HG03457 (cell line): ENCODE data around the gene MAN1A1.
A peak's percentile ranks its signal among the peaks of the same experiment; 100 is the strongest.
"Not testable (repeated sequence)": the region's sequence is repeated elsewhere in the genome, so short reads cannot be mapped to it uniquely, and the experiment has no call there.

ENCODE experiments used
- ATAC-seq: cut with Tn5 transposase; IDR thresholded peaks from one replicate; pipeline ENCODE4 v1.9.1; 2021; ENCODE audit warnings: moderate number of reproducible peaks; ENCODE audit not compliant: unreplicated experiment

The MAN1A1 gene

GRCh38 chr6:119307056-119307455 lies 42.5 kb downstream of the MAN1A1 start:
- ATAC-seq: no peak

- no peak for ATAC-seq
Measured at GRCh38 chr6:119306396-119306968, 43.1 kb downstream of the MAN1A1 start.

- ATAC-seq: no peak
Measured at GRCh38 chr6:119303164-119303887, 46.2 kb downstream of the MAN1A1 start.

GRCh38 chr6:119301429-119301828 lies 48.1 kb downstream of the MAN1A1 start:
- no peak for ATAC-seq

- no peak for ATAC-seq
Measured at GRCh38 chr6:119299694-119300093, 49.9 kb downstream of the MAN1A1 start.

GRCh38 chr6:119297049-119297448 lies 52.5 kb downstream of the MAN1A1 start:
- ATAC-seq: no peak

GRCh38 chr6:119296036-119297035 lies 53.2 kb downstream of the MAN1A1 start:
- ATAC-seq: no peak

GRCh38 chr6:119294984-119295383 lies 54.6 kb downstream of the MAN1A1 start:
- peak; percentile 68 for ATAC-seq

GRCh38 chr6:119291060-119291459 lies 58.5 kb downstream of the MAN1A1 start:
- ATAC-seq: not testable (repeated sequence)

GRCh38 chr6:119290306-119290705 lies 59.3 kb downstream of the MAN1A1 start:
- ATAC-seq: no peak

GRCh38 chr6:119289651-119290050 lies 59.9 kb downstream of the MAN1A1 start:
- no peak for ATAC-seq

- ATAC-seq: no peak
Measured at GRCh38 chr6:119285908-119286625, 63.5 kb downstream of the MAN1A1 start.

GRCh38 chr6:119284861-119285521 lies 64.6 kb downstream of the MAN1A1 start:
- ATAC-seq: no peak

- ATAC-seq: no peak
Measured at GRCh38 chr6:119283979-119284545, 65.5 kb downstream of the MAN1A1 start.

GRCh38 chr6:119283214-119283613 lies 66.3 kb downstream of the MAN1A1 start:
- ATAC-seq: no peak

- no peak for ATAC-seq
Measured at GRCh38 chr6:119280668-119281067, 68.9 kb downstream of the MAN1A1 start.

GRCh38 chr6:119280080-119280479 lies 69.5 kb downstream of the MAN1A1 start:
- no peak for ATAC-seq

GRCh38 chr6:119278625-119279024 lies 70.9 kb downstream of the MAN1A1 start:
- no peak for ATAC-seq

GRCh38 chr6:119277052-119277451 lies 72.5 kb downstream of the MAN1A1 start:
- ATAC-seq: no peak

- no peak for ATAC-seq
Measured at GRCh38 chr6:119276211-119276610, 73.3 kb downstream of the MAN1A1 start.
